ENCODE measurements around the gene MTHFD1L.

The MTHFD1L gene

GRCh38 chr6:151018046-151018445 lies 152.5 kb downstream of the MTHFD1L start:
- Histone ChIP-seq H3F3A (ENCODE audit: control insufficient read depth, insufficient read depth) (no peaks in the 10 kb centered on the region; the same call in 1 of the 2 replicates), H4K20me1 (ENCODE audit: control insufficient read depth, insufficient read depth, low read depth, low read length) (peaks cover 2% of the 10 kb centered on the region; the same call in 1 of the 2 replicates), H3K4me3 (ENCODE audit: low read length) (no peak overlapping the region), H3K9me2 (replicated peaks; ENCODE audit: control insufficient read depth, low read length) (no peaks in the 10 kb centered on the region), H3K4me2 (ENCODE audit: low read length) (no peak overlapping the region), H3K79me2 (ENCODE audit: control insufficient read depth, low read length) (no peaks in the 10 kb centered on the region), H3K27me3 (ENCODE audit: control insufficient read depth, low read length) (no peaks in the 10 kb centered on the region), H3K9me3 (ENCODE audit: control insufficient read depth, insufficient read depth, low read length) (no peaks in the 10 kb centered on the region), H3K27ac (ENCODE audit: low read depth, low read length) (no peak overlapping the region), H3K36me3 (ENCODE audit: control insufficient read depth, low read length) (peaks cover 83% of the 10 kb centered on the region), H3K4me1 (ENCODE audit: control insufficient read depth, low read length) (no peaks in the 10 kb centered on the region)
- TF ChIP-seq EZH2phosphoT487 (IDR thresholded peaks at IDR 0.05; ENCODE audit: borderline replicate concordance, low read length) (no peak), CTCF (IDR thresholded peaks at IDR 0.05; ENCODE audit: low read depth, low read length, poor library complexity, severe bottlenecking) (no peak)

GRCh38 chr6:151018911-151019782 lies 153.6 kb downstream of the MTHFD1L start:
- TF ChIP-seq EZH2phosphoT487 (IDR thresholded peaks at IDR 0.05; ENCODE audit: borderline replicate concordance, low read length) (no peak), CTCF (IDR thresholded peaks at IDR 0.05; ENCODE audit: low read depth, low read length, poor library complexity, severe bottlenecking) (no peak)
- Histone ChIP-seq H3F3A (ENCODE audit: control insufficient read depth, insufficient read depth) (no peaks in the 10 kb centered on the region; the same call in 1 of the 2 replicates), H3K4me3 (ENCODE audit: low read length) (no peak overlapping the region), H3K4me2 (ENCODE audit: low read length) (no peak overlapping the region), H4K20me1 (ENCODE audit: control insufficient read depth, insufficient read depth, low read depth, low read length) (peaks cover under 1% of the 10 kb centered on the region; the same call in 1 of the 2 replicates), H3K9me2 (replicated peaks; ENCODE audit: control insufficient read depth, low read length) (no peaks in the 10 kb centered on the region), H3K27ac (ENCODE audit: low read depth, low read length) (no peak overlapping the region), H3K79me2 (ENCODE audit: control insufficient read depth, low read length) (no peaks in the 10 kb centered on the region), H3K4me1 (ENCODE audit: control insufficient read depth, low read length) (no peaks in the 10 kb centered on the region), H3K9me3 (ENCODE audit: control insufficient read depth, insufficient read depth, low read length) (no peaks in the 10 kb centered on the region), H3K36me3 (ENCODE audit: control insufficient read depth, low read length) (peaks cover 89% of the 10 kb centered on the region), H3K27me3 (ENCODE audit: control insufficient read depth, low read length) (no peaks in the 10 kb centered on the region)

GRCh38 chr6:151021896-151022295 lies 156.4 kb downstream of the MTHFD1L start:
- Histone ChIP-seq H3K9me3 (ENCODE audit: control insufficient read depth, insufficient read depth, low read length) (no peaks in the 10 kb centered on the region), H4K20me1 (ENCODE audit: control insufficient read depth, insufficient read depth, low read depth, low read length) (no peaks in the 10 kb centered on the region), H3K4me3 (ENCODE audit: low read length) (no peak overlapping the region), H3K9me2 (replicated peaks; ENCODE audit: control insufficient read depth, low read length) (no peaks in the 10 kb centered on the region), H3K79me2 (ENCODE audit: control insufficient read depth, low read length) (no peaks in the 10 kb centered on the region), H3K27ac (ENCODE audit: low read depth, low read length) (no peak overlapping the region), H3F3A (ENCODE audit: control insufficient read depth, insufficient read depth) (no peaks in the 10 kb centered on the region), H3K4me2 (ENCODE audit: low read length) (no peak overlapping the region), H3K27me3 (ENCODE audit: control insufficient read depth, low read length) (no peaks in the 10 kb centered on the region), H3K36me3 (ENCODE audit: control insufficient read depth, low read length) (peaks cover 67% of the 10 kb centered on the region), H3K4me1 (ENCODE audit: control insufficient read depth, low read length) (no peaks in the 10 kb centered on the region)
- TF ChIP-seq EZH2phosphoT487 (IDR thresholded peaks at IDR 0.05; ENCODE audit: borderline replicate concordance, low read length) (no peak), CTCF (IDR thresholded peaks at IDR 0.05; ENCODE audit: low read depth, low read length, poor library complexity, severe bottlenecking) (no peak)

Measured in DOHH2 (cell line).